HepG2 (cell line): Measurements from ENCODE around the gene HSPA1A. TPM values are rescaled to one million over a fixed set of nuclear protein-coding genes. Genes with fewer than 3 reads are reported as not detected.

Experiments used
- KMT2A ChIP-seq: sonication (generic); formaldehyde crosslinking; IDR thresholded peaks from 2 replicates; pipeline ENCODE4 v1.4.0; 2020; ENCODE audit warnings: missing genetic modification reagents
- SIN3A ChIP-seq: IDR thresholded peaks from 2 replicates; pipeline ENCODE4 v1.6.1; 2011; ENCODE audit warnings: low read depth, mild to moderate bottlenecking, control low read depth, low read length, borderline replicate concordance
- SMC3 ChIP-seq: IDR thresholded peaks from 2 replicates; pipeline ENCODE4 v1.6.1; 2011; ENCODE audit warnings: low read length, improper control_type of control experiment
- STAG1 ChIP-seq: sonication (generic); formaldehyde crosslinking; IDR thresholded peaks from 2 replicates; pipeline ENCODE4 v1.4.0; 2020; ENCODE audit warnings: missing genetic modification reagents
- ZBTB3 ChIP-seq: sonication (generic); formaldehyde crosslinking; IDR thresholded peaks from 2 replicates; pipeline ENCODE4 v1.4.0; 2020; ENCODE audit warnings: low read depth, mild to moderate bottlenecking, moderate library complexity, missing genetic modification reagents, borderline replicate concordance
- ZNF264 ChIP-seq: sonication (generic); formaldehyde crosslinking; IDR thresholded peaks from 2 replicates; pipeline ENCODE4 v1.4.0; 2020; ENCODE audit warnings: missing genetic modification reagents
- ZNF3 ChIP-seq: IDR thresholded peaks from 2 replicates; pipeline ENCODE4 v1.7.0; 2017; ENCODE audit warnings: inconsistent platforms
- ZNF335 ChIP-seq: sonication (generic); formaldehyde crosslinking; IDR thresholded peaks from 2 replicates; pipeline ENCODE4 v1.4.0; 2020; ENCODE audit warnings: missing genetic modification reagents
- ZNF382 ChIP-seq: sonication (generic); formaldehyde crosslinking; IDR thresholded peaks from 2 replicates; pipeline ENCODE4 v1.5.0; 2020; ENCODE audit warnings: missing genetic modification reagents, mild to moderate bottlenecking, borderline replicate concordance
- ZNF430 ChIP-seq: sonication (generic); formaldehyde crosslinking; IDR thresholded peaks from 2 replicates; pipeline ENCODE4 v1.9.0; 2021; ENCODE audit warnings: mild to moderate bottlenecking, missing genetic modification reagents
- polyA plus RNA-seq, 8 experiments: library from polyadenylated mRNA; depleted of rRNA in 3 of 8; stranded (reverse) in 7 of 8; unstranded in 1 of 8; fragments of >200 nt; fragmentation: Illumina TruSeq in 4 of 8; extraction: Trizol in 4 of 8; gene quantifications; 2 replicates each; pipeline versions ENCODE4 v1.2.1 to v1.2.3, GENCODE V29; 2011 to 2016; ENCODE audit warnings: low read depth in 4 of 8, missing spikeins in 1 of 8, mixed read lengths in 1 of 8; ENCODE audit not compliant: insufficient read depth in 1 of 8
- total RNA-seq, 5 experiments: library from RNA; depleted of rRNA; stranded (reverse); fragments of >200 nt; fragmentation: Illumina TruSeq; extraction: Trizol; gene quantifications; 2 replicates each; pipeline ENCODE4 v1.2.3, GENCODE V29; 2016; ENCODE audit warnings: low read depth in 1 of 5
- TF ChIP-seq, protein P1 (sequence below): sonication (generic); formaldehyde crosslinking; IDR thresholded peaks from 2 replicates; pipeline ENCODE4 v1.4.0; 2020; ENCODE audit warnings: low read depth, mild to moderate bottlenecking, missing genetic modification reagents
- TF ChIP-seq, protein P2 (sequence below): sonication (generic); formaldehyde crosslinking; IDR thresholded peaks from 2 replicates; pipeline ENCODE4 v1.5.0; 2020; ENCODE audit warnings: mild to moderate bottlenecking, missing genetic modification reagents, borderline replicate concordance
- TF ChIP-seq, protein P3 (sequence below): sonication (generic); formaldehyde crosslinking; IDR thresholded peaks from 2 replicates; pipeline ENCODE4 v1.4.0; 2020; ENCODE audit warnings: mild to moderate bottlenecking, missing genetic modification reagents
- TF ChIP-seq, protein P4 (sequence below), 2 experiments: sonication (generic) in 1 of 2; formaldehyde crosslinking in 1 of 2; IDR thresholded peaks; 2 replicates each; pipeline versions ENCODE4 v1.4.0 to v1.6.1; 2018 to 2020; ENCODE audit warnings: missing genetic modification reagents in 2 of 2, borderline replicate concordance in 1 of 2, low read depth in 1 of 2, mild to moderate bottlenecking in 1 of 2, missing biosample characterization in 1 of 2
- TF ChIP-seq, protein P5 (sequence below): IDR thresholded peaks from 2 replicates; pipeline ENCODE4 v1.6.1; 2012; ENCODE audit warnings: low read length, improper control_type of control experiment

HSPA1A gene
- total and polyA plus RNA-seq, 2 of the 13 experiments (the other 11 are each of a cell fraction or from before 2014, with no cell fraction given): 44.5 to 85.0 TPM

DNA sequence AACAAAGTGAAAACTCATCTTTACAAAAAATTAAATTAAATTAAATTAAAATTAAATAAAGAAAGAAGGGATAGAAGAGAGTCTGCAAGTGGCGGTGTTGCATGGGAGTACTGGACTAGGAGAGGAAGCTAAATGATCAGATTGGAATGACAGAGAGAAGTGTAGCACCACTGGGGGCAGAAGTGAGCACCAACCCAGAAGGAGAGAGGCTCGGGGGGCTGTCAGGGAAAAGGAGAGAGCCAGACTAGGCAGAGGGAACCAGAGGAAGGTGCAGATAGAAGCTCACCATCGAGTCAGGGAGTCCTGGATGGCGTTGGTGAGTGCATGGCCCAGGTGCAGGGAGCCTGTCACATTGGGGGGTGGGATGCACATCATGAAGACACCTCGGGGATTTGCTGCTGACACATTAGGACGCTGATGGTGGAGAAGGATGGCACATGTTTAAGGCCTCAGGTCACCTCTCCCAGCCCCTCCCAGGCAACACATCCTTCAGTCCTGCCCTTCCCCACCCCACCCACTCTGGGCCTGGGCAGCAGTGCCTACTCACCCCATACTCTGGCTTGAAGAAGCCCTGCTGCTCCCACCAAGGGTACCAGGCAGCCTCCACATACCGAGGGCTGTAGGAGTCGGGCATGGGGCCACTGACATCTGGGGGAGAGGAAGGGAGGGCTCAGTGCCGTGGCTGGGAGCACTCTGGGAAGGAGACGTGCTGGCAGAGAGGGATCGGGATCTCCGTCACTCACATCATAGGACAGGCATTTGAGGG lies 23.8 kb upstream of the HSPA1A start (continued):
- TF ChIP-seq, protein P1, sequence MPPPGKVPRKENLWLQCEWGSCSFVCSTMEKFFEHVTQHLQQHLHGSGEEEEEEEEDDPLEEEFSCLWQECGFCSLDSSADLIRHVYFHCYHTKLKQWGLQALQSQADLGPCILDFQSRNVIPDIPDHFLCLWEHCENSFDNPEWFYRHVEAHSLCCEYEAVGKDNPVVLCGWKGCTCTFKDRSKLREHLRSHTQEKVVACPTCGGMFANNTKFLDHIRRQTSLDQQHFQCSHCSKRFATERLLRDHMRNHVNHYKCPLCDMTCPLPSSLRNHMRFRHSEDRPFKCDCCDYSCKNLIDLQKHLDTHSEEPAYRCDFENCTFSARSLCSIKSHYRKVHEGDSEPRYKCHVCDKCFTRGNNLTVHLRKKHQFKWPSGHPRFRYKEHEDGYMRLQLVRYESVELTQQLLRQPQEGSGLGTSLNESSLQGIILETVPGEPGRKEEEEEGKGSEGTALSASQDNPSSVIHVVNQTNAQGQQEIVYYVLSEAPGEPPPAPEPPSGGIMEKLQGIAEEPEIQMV (CRISPR knock-in tag): no peak
- TF ChIP-seq ZNF335 (peak; percentile 93), ZNF3 (CRISPR knock-in tag) (no peak), STAG1 (peak; percentile 69), ZNF264 (no peak), ZBTB3 (CRISPR knock-in tag) (no peak), ZNF430 (no peak), ZNF382 (CRISPR knock-in tag) (no peak), KMT2A (CRISPR knock-in tag) (0 out of 2 replicates have a peak, but pooled peaks have one; percentile 46), SMC3 (peak; percentile 79), SIN3A (no peak)
- TF ChIP-seq, protein P2, sequence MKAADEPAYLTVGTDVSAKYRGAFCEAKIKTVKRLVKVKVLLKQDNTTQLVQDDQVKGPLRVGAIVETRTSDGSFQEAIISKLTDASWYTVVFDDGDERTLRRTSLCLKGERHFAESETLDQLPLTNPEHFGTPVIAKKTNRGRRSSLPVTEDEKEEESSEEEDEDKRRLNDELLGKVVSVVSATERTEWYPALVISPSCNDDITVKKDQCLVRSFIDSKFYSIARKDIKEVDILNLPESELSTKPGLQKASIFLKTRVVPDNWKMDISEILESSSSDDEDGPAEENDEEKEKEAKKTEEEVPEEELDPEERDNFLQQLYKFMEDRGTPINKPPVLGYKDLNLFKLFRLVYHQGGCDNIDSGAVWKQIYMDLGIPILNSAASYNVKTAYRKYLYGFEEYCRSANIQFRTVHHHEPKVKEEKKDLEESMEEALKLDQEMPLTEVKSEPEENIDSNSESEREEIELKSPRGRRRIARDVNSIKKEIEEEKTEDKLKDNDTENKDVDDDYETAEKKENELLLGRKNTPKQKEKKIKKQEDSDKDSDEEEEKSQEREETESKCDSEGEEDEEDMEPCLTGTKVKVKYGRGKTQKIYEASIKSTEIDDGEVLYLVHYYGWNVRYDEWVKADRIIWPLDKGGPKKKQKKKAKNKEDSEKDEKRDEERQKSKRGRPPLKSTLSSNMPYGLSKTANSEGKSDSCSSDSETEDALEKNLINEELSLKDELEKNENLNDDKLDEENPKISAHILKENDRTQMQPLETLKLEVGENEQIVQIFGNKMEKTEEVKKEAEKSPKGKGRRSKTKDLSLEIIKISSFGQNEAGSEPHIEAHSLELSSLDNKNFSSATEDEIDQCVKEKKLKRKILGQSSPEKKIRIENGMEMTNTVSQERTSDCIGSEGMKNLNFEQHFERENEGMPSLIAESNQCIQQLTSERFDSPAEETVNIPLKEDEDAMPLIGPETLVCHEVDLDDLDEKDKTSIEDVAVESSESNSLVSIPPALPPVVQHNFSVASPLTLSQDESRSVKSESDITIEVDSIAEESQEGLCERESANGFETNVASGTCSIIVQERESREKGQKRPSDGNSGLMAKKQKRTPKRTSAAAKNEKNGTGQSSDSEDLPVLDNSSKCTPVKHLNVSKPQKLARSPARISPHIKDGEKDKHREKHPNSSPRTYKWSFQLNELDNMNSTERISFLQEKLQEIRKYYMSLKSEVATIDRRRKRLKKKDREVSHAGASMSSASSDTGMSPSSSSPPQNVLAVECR (CRISPR knock-in tag): peak; percentile 20; the same call in 1 of the 2 replicates
- TF ChIP-seq, protein P3, sequence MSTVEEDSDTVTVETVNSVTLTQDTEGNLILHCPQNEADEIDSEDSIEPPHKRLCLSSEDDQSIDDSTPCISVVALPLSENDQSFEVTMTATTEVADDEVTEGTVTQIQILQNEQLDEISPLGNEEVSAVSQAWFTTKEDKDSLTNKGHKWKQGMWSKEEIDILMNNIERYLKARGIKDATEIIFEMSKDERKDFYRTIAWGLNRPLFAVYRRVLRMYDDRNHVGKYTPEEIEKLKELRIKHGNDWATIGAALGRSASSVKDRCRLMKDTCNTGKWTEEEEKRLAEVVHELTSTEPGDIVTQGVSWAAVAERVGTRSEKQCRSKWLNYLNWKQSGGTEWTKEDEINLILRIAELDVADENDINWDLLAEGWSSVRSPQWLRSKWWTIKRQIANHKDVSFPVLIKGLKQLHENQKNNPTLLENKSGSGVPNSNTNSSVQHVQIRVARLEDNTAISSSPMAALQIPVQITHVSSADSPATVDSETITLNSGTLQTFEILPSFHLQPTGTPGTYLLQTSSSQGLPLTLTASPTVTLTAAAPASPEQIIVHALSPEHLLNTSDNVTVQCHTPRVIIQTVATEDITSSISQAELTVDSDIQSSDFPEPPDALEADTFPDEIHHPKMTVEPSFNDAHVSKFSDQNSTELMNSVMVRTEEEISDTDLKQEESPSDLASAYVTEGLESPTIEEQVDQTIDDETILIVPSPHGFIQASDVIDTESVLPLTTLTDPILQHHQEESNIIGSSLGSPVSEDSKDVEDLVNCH (CRISPR knock-in tag): no peak
- TF ChIP-seq, protein P4, sequence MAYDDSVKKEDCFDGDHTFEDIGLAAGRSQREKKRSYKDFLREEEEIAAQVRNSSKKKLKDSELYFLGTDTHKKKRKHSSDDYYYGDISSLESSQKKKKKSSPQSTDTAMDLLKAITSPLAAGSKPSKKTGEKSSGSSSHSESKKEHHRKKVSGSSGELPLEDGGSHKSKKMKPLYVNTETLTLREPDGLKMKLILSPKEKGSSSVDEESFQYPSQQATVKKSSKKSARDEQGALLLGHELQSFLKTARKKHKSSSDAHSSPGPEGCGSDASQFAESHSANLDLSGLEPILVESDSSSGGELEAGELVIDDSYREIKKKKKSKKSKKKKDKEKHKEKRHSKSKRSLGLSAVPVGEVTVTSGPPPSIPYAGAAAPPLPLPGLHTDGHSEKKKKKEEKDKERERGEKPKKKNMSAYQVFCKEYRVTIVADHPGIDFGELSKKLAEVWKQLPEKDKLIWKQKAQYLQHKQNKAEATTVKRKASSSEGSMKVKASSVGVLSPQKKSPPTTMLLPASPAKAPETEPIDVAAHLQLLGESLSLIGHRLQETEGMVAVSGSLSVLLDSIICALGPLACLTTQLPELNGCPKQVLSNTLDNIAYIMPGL (CRISPR knock-in tag; IDR thresholded peaks at IDR 0.05; ENCODE audit: borderline replicate concordance in 1 of 2, low read depth in 1 of 2): peak in 1 of 2 experiments; percentile 49; a peak in 1 of 4 replicates
- TF ChIP-seq, protein P5, sequence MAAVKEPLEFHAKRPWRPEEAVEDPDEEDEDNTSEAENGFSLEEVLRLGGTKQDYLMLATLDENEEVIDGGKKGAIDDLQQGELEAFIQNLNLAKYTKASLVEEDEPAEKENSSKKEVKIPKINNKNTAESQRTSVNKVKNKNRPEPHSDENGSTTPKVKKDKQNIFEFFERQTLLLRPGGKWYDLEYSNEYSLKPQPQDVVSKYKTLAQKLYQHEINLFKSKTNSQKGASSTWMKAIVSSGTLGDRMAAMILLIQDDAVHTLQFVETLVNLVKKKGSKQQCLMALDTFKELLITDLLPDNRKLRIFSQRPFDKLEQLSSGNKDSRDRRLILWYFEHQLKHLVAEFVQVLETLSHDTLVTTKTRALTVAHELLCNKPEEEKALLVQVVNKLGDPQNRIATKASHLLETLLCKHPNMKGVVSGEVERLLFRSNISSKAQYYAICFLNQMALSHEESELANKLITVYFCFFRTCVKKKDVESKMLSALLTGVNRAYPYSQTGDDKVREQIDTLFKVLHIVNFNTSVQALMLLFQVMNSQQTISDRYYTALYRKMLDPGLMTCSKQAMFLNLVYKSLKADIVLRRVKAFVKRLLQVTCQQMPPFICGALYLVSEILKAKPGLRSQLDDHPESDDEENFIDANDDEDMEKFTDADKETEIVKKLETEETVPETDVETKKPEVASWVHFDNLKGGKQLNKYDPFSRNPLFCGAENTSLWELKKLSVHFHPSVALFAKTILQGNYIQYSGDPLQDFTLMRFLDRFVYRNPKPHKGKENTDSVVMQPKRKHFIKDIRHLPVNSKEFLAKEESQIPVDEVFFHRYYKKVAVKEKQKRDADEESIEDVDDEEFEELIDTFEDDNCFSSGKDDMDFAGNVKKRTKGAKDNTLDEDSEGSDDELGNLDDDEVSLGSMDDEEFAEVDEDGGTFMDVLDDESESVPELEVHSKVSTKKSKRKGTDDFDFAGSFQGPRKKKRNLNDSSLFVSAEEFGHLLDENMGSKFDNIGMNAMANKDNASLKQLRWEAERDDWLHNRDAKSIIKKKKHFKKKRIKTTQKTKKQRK: no peak
